ENCODE measurements around the gene TXNRD2. TPM values are rescaled to one million over a fixed set of nuclear protein-coding genes. Genes with fewer than 3 reads are reported as not detected.

The TXNRD2 gene
- total RNA-seq, 1 experiment from 2014 or later, result 7.0 TPM

GRCh38 chr22:19882446-19883381, 58.9 kb downstream of the TXNRD2 start:
- no peaks in the 10 kb centered on the region for H3K9me3 ChIP-seq (ENCODE audit: low read length)
- H3K9ac ChIP-seq (ENCODE audit: low read length), result no peak overlapping the region
- H3K9me2 ChIP-seq (replicated peaks; ENCODE audit: insufficient read depth, low read length), result no peaks in the 10 kb centered on the region

DNA sequence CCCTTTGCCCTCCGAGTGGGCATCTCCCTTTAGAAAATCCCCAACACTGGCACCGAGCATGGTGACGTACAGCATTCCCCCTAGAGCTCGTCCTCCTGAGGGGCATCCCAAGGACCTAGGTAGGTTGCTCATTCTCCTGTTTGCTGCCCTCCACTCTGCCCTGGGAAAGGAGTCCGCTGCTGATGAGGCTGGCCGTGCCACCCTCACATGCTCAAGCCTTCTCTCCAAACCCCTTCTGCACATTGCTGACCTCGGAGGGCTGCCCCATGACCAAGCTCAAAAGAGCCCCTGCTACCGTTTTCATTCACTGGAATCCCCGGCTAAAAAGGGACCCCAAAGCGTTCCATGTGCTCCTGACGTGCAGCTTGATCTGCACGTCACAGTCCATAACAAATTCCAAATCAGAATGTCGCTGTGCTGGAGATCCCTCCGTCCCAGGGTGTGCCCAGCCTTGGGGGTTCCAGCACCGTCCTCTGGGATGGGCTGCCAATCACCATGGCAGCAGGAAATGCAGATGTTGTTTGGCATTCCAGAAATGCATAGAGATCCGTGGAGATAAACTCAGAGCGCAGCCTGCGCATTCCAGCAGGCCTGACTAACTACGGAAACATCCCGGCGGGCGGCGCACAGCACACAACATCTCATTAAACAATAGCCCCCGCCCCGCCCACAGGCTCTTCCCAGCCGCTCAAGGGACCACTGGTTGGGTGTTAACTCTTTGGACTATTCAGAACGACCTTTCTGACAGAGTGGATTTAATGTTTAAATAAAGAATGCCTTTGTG, 60.6 kb downstream of the TXNRD2 start:
- no peak overlapping the region for H3K27ac ChIP-seq (ENCODE audit: low read length)
- H2AFZ ChIP-seq (ENCODE audit: low read length), result no peak overlapping the region
- H3K36me3 ChIP-seq (ENCODE audit: insufficient read depth, low read length), result no peaks in the 10 kb centered on the region
- no peaks in the 10 kb centered on the region for H3K9me2 ChIP-seq (replicated peaks; ENCODE audit: insufficient read depth, low read length)
- H3K9me3 ChIP-seq (ENCODE audit: low read length), result no peaks in the 10 kb centered on the region
- no peaks in the 10 kb centered on the region for H4K20me1 ChIP-seq (ENCODE audit: insufficient read depth, low read depth, low read length)
- no peaks in the 10 kb centered on the region for H3K79me2 ChIP-seq (ENCODE audit: low read length)
- no peak overlapping the region for H3K4me2 ChIP-seq (ENCODE audit: low read depth, low read length, poor library complexity, severe bottlenecking)
- H3K9ac ChIP-seq (ENCODE audit: low read length), result no peak overlapping the region
- H3K4me3 ChIP-seq (ENCODE audit: low read length), result no peak overlapping the region
- H3K27me3 ChIP-seq (ENCODE audit: low read length), result no peaks in the 10 kb centered on the region
- peaks cover 9% of the 10 kb centered on the region for H3K4me1 ChIP-seq (ENCODE audit: low read length)
- no peak for DNase-seq

More at GRCh38 chr22:19882446-19883381, 58.9 kb downstream of the TXNRD2 start:
- H3K27me3 ChIP-seq (ENCODE audit: low read length), result no peaks in the 10 kb centered on the region
- no peaks in the 10 kb centered on the region for H3K36me3 ChIP-seq (ENCODE audit: insufficient read depth, low read length)
- H2AFZ ChIP-seq (ENCODE audit: low read length), result no peak overlapping the region
- H3K79me2 ChIP-seq (ENCODE audit: low read length), result no peaks in the 10 kb centered on the region
- H3K4me2 ChIP-seq (ENCODE audit: low read depth, low read length, poor library complexity, severe bottlenecking), result no peak overlapping the region
- H3K4me1 ChIP-seq (ENCODE audit: low read length), result peaks cover 24% of the 10 kb centered on the region
- no peak for DNase-seq
- H4K20me1 ChIP-seq (ENCODE audit: insufficient read depth, low read depth, low read length), result no peaks in the 10 kb centered on the region
- H3K4me3 ChIP-seq (ENCODE audit: low read length), result no peak overlapping the region
- no peak overlapping the region for H3K27ac ChIP-seq (ENCODE audit: low read length)

GRCh38 chr22:19879992-19880785, 61.4 kb downstream of the TXNRD2 start:
- no peaks in the 10 kb centered on the region for H3K27me3 ChIP-seq (ENCODE audit: low read length)

DNA sequence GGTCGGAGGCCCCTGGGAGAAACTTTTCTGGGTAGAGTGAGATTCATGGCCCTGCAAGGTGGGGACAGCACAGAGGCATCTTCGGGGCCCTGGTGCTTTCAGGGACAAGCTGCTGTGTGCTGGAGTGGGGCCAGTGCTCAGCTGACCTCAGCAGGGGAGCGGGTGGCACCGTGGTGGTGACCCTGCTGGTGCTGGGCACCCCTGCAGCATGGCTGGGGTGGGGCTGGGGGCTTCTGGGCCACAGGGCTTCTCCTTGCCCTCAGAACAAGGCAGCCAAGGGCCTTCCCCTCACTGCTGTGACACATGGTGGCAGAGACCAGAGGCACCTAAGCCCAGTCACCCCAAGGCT, 62.0 kb downstream of the TXNRD2 start:
- H2AFZ ChIP-seq (ENCODE audit: low read length), result no peak overlapping the region
- no peaks in the 10 kb centered on the region for H3K9me2 ChIP-seq (replicated peaks; ENCODE audit: insufficient read depth, low read length)
- no peak overlapping the region for H3K4me3 ChIP-seq (ENCODE audit: low read length)
- H3K27me3 ChIP-seq (ENCODE audit: low read length), result no peaks in the 10 kb centered on the region
- peaks cover 5% of the 10 kb centered on the region for H3K4me1 ChIP-seq (ENCODE audit: low read length)
- H4K20me1 ChIP-seq (ENCODE audit: insufficient read depth, low read depth, low read length), result no peaks in the 10 kb centered on the region
- H3K79me2 ChIP-seq (ENCODE audit: low read length), result no peaks in the 10 kb centered on the region
- H3K36me3 ChIP-seq (ENCODE audit: insufficient read depth, low read length), result no peaks in the 10 kb centered on the region
- H3K27ac ChIP-seq (ENCODE audit: low read length), result no peak overlapping the region
- DNase-seq, result no peak
- no peaks in the 10 kb centered on the region for H3K9me3 ChIP-seq (ENCODE audit: low read length)
- no peak overlapping the region for H3K9ac ChIP-seq (ENCODE audit: low read length)
- no peak overlapping the region for H3K4me2 ChIP-seq (ENCODE audit: low read depth, low read length, poor library complexity, severe bottlenecking)

More at GRCh38 chr22:19879992-19880785, 61.4 kb downstream of the TXNRD2 start:
- Histone ChIP-seq H3K36me3 (ENCODE audit: insufficient read depth, low read length) (no peaks in the 10 kb centered on the region), H4K20me1 (ENCODE audit: insufficient read depth, low read depth, low read length) (no peaks in the 10 kb centered on the region), H3K4me2 (ENCODE audit: low read depth, low read length, poor library complexity, severe bottlenecking) (no peak overlapping the region), H3K4me3 (ENCODE audit: low read length) (no peak overlapping the region), H3K9me3 (ENCODE audit: low read length) (no peaks in the 10 kb centered on the region), H3K9me2 (replicated peaks; ENCODE audit: insufficient read depth, low read length) (no peaks in the 10 kb centered on the region), H2AFZ (ENCODE audit: low read length) (no peak overlapping the region), H3K27ac (ENCODE audit: low read length) (no peak overlapping the region), H3K4me1 (ENCODE audit: low read length) (peaks cover 5% of the 10 kb centered on the region), H3K9ac (ENCODE audit: low read length) (no peak overlapping the region), H3K79me2 (ENCODE audit: low read length) (no peaks in the 10 kb centered on the region)
- no peak for DNase-seq

DNA sequence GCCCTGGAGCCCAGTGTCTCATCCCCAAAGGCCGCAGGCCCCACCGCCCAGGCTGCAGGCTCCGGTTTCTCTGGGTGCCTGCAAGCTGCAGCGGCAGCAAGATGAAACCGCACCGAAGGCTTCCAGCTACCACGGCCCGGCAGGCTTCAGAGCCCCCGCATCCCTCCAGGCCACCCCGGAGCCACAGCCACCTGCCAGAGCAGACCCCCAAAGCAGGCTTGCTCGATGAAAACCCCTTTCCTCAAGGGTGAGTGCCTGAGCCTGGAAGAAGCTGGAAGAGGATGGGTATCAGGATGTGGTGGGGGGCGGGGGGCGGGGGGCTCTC, 62.4 kb downstream of the TXNRD2 start:
- Histone ChIP-seq H3K9ac (ENCODE audit: low read length) (no peak overlapping the region), H3K4me2 (ENCODE audit: low read depth, low read length, poor library complexity, severe bottlenecking) (no peak overlapping the region), H2AFZ (ENCODE audit: low read length) (no peak overlapping the region), H3K79me2 (ENCODE audit: low read length) (no peaks in the 10 kb centered on the region), H3K9me3 (ENCODE audit: low read length) (no peaks in the 10 kb centered on the region), H3K4me3 (ENCODE audit: low read length) (no peak overlapping the region), H3K4me1 (ENCODE audit: low read length) (peaks cover 5% of the 10 kb centered on the region), H3K36me3 (ENCODE audit: insufficient read depth, low read length) (no peaks in the 10 kb centered on the region), H3K27me3 (ENCODE audit: low read length) (no peaks in the 10 kb centered on the region), H3K27ac (ENCODE audit: low read length) (no peak overlapping the region), H3K9me2 (replicated peaks; ENCODE audit: insufficient read depth, low read length) (no peaks in the 10 kb centered on the region), H4K20me1 (ENCODE audit: insufficient read depth, low read depth, low read length) (no peaks in the 10 kb centered on the region)
- DNase-seq, result no peak

DNA sequence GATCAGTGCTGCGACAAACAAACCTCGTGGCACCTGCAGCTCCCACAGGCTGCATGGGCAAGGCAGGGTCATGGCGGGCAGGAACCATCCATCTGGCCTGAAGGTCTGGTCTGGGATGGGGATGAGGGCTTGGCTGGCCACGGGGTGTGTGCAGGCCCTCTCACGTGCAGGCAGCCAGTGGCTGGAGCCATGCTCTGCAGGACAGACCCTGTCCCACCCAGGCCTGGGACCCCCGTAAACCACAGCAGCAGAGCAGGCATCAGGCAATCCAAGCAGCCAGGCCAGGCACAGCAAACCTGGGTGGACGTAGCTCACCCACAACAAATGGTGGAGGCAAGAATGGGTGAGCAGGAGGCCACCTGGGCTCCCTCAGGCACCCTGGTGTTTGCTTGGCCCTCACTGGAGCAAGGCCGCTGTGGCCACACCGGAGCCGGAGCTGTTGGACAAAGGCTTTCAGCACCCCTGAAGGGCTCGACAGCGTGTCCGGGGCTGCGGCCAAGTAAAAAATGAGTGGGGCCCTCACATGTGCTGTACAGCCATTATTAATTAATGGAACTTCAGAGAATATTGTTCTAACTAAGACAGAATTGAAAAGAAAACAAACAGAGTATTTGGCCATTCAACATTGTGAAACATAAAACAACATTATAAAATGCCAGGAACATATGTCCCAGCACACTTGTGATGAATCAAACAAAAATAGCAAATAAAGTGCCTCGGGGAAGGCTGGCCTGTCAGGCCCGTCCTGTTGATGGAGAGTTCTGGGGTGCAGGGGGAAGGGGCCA, 63.0 kb downstream of the TXNRD2 start:
- Histone ChIP-seq H3K9ac (ENCODE audit: low read length) (no peak overlapping the region), H3K36me3 (ENCODE audit: insufficient read depth, low read length) (no peaks in the 10 kb centered on the region), H3K9me2 (replicated peaks; ENCODE audit: insufficient read depth, low read length) (no peaks in the 10 kb centered on the region), H3K79me2 (ENCODE audit: low read length) (no peaks in the 10 kb centered on the region), H3K27me3 (ENCODE audit: low read length) (no peaks in the 10 kb centered on the region), H4K20me1 (ENCODE audit: insufficient read depth, low read depth, low read length) (no peaks in the 10 kb centered on the region), H3K9me3 (ENCODE audit: low read length) (no peaks in the 10 kb centered on the region), H3K4me2 (ENCODE audit: low read depth, low read length, poor library complexity, severe bottlenecking) (no peak overlapping the region), H2AFZ (ENCODE audit: low read length) (no peak overlapping the region), H3K4me1 (ENCODE audit: low read length) (peaks cover 5% of the 10 kb centered on the region), H3K4me3 (ENCODE audit: low read length) (no peak overlapping the region), H3K27ac (ENCODE audit: low read length) (no peak overlapping the region)
- no peak for DNase-seq

DNA sequence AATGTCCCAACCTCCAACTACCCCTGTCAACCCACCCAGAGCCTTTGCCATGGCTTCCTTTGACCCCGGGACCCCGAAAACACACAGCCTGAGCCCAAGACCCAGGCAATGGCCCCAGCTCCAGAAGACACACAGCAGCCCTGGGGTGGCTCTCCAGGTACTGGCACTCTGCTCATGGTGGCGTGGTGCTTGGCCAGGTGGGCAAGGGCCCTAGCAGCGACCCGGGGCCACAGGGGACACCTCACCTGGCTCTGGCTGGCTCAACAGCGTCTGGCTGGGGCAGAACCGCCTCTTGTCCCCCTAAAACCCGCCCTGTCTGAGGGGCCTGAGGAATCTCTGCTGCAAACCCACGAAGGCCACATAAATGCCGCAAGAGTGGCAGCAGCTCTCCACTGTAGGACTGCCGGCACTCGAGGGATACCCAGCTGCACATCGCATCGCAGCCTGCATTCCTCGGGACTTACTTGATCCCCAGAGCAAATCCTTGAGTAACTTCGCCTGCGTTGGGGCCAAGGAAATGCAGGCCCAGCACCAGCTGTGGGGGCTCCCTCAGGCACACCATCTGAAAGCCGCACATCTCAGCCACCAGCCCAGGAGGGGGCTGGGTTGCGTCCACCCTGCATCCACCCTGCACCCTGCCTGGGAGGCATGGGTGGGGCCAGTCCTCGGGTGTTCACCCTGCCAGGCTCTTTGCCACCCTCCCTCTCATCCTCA, 63.8 kb downstream of the TXNRD2 start:
- H3K9me3 ChIP-seq (ENCODE audit: low read length), result no peaks in the 10 kb centered on the region
- H3K4me3 ChIP-seq (ENCODE audit: low read length), result no peak overlapping the region
- no peaks in the 10 kb centered on the region for H3K9me2 ChIP-seq (replicated peaks; ENCODE audit: insufficient read depth, low read length)
- H3K27ac ChIP-seq (ENCODE audit: low read length), result no peak overlapping the region
- no peaks in the 10 kb centered on the region for H3K79me2 ChIP-seq (ENCODE audit: low read length)
- H3K4me2 ChIP-seq (ENCODE audit: low read depth, low read length, poor library complexity, severe bottlenecking), result no peak overlapping the region
- DNase-seq, result no peak
- peaks cover 5% of the 10 kb centered on the region for H3K4me1 ChIP-seq (ENCODE audit: low read length)
- no peaks in the 10 kb centered on the region for H4K20me1 ChIP-seq (ENCODE audit: insufficient read depth, low read depth, low read length)
- H3K36me3 ChIP-seq (ENCODE audit: insufficient read depth, low read length), result no peaks in the 10 kb centered on the region
- no peaks in the 10 kb centered on the region for H3K27me3 ChIP-seq (ENCODE audit: low read length)
- no peak overlapping the region for H3K9ac ChIP-seq (ENCODE audit: low read length)
- no peak overlapping the region for H2AFZ ChIP-seq (ENCODE audit: low read length)

Data from Karpas-422 (cell line).